GM23338 (cell line): ENCODE measurements around the gene FBXO31. TPM values are rescaled to one million over a fixed set of nuclear protein-coding genes. Genes with fewer than 3 reads are reported as not detected.

Experiments used
- ATAC-seq: fragments of 200-7000 bp; cut with Tn5 transposase; 3 replicates; pipeline ENCODE4 v1.9.1; 2020
- DNase-seq: peaks from one replicate; pipeline ENCODE4 v3.0.0-alpha.2; 2015; ENCODE audit warnings: low spot score
- H2AFZ ChIP-seq: fragments of 200-600 bp; sonication (generic); 2 replicates; pipeline ENCODE4 v1.8.0; 2016; ENCODE audit warnings: antibody characterized with exemption, mild to moderate bottlenecking, moderate library complexity
- H3F3A ChIP-seq: fragments of 200-600 bp; sonication (generic); replicated peaks from 2 replicates; pipeline ENCODE4 v1.8.0; 2017; ENCODE audit warnings: antibody characterized with exemption, mixed run types, low read depth
- H3K27ac ChIP-seq: fragments of 200-600 bp; sonication (generic); 2 replicates; pipeline ENCODE4 v1.6.1; 2016; ENCODE audit warnings: low read depth
- H3K27me3 ChIP-seq: fragments of 200-600 bp; sonication (generic); 2 replicates; pipeline ENCODE4 v1.8.0; 2016; ENCODE audit warnings: mild to moderate bottlenecking, mixed run types, moderate library complexity; ENCODE audit not compliant: insufficient read depth
- H3K36me3 ChIP-seq: fragments of 200-600 bp; sonication (generic); 2 replicates; pipeline ENCODE4 v1.8.0; 2016; ENCODE audit warnings: mild to moderate bottlenecking; ENCODE audit not compliant: insufficient read depth
- H3K4me1 ChIP-seq: fragments of 200-600 bp; sonication (generic); 2 replicates; pipeline ENCODE4 v1.8.0; 2016; ENCODE audit warnings: mild to moderate bottlenecking, moderate library complexity; ENCODE audit not compliant: insufficient read depth
- H3K4me2 ChIP-seq: fragments of 200-600 bp; sonication (generic); 2 replicates; pipeline ENCODE4 v1.7.1; 2017; ENCODE audit warnings: mixed run types
- H3K4me3 ChIP-seq: fragments of 200-600 bp; sonication (generic); 2 replicates; pipeline ENCODE4 v1.6.1; 2016; ENCODE audit warnings: mixed run types
- H3K79me2 ChIP-seq: fragments of 200-600 bp; sonication (generic); replicated peaks from 2 replicates; pipeline ENCODE4 v1.8.0; 2017; ENCODE audit warnings: mild to moderate bottlenecking; ENCODE audit not compliant: insufficient read depth
- H3K9me2 ChIP-seq: fragments of 200-600 bp; sonication (generic); 2 replicates; pipeline ENCODE4 v1.8.0; 2017; ENCODE audit not compliant: insufficient read depth
- H4K20me1 ChIP-seq: fragments of 200-600 bp; sonication (generic); replicated peaks from 2 replicates; pipeline ENCODE4 v1.8.0; 2017; ENCODE audit warnings: mild to moderate bottlenecking; ENCODE audit not compliant: insufficient read depth
- H3K27ac Mint-ChIP-seq: 2 replicates; pipeline ENCODE4 v1.8.0; 2020; ENCODE audit warnings: inconsistent platforms, mild to moderate bottlenecking, moderate library complexity, mixed read lengths
- H3K27me3 Mint-ChIP-seq: 3 replicates; pipeline ENCODE4 v1.8.0; 2022; ENCODE audit warnings: low read depth, mild to moderate bottlenecking, moderate library complexity, mixed read lengths, inconsistent platforms; ENCODE audit not compliant: insufficient read depth, poor library complexity
- H3K36me3 Mint-ChIP-seq: 3 replicates; pipeline ENCODE4 v1.8.0; 2021; ENCODE audit warnings: low read depth, mild to moderate bottlenecking, inconsistent platforms, moderate library complexity, mixed read lengths
- H3K4me1 Mint-ChIP-seq: 3 replicates; pipeline ENCODE4 v1.8.0; 2020; ENCODE audit warnings: mild to moderate bottlenecking, inconsistent platforms, mixed read lengths
- H3K4me3 Mint-ChIP-seq: 3 replicates; pipeline ENCODE4 v1.8.0; 2021; ENCODE audit warnings: moderate library complexity, mild to moderate bottlenecking, inconsistent platforms, mixed read lengths
- H3K9me3 Mint-ChIP-seq: 3 replicates; pipeline ENCODE4 v1.8.0; 2020; ENCODE audit warnings: moderate library complexity, mild to moderate bottlenecking, inconsistent platforms, mixed read lengths
- CTCF ChIP-seq, 2 experiments: fragments of 200-600 bp in 1 of 2; sonication (generic) in 1 of 2; conservative IDR thresholded peaks; 2 replicates each; pipeline versions ENCODE4 v1.5.1 to v1.6.1; 2016 to 2017; ENCODE audit warnings: antibody characterized with exemption in 2 of 2, low read depth in 2 of 2, mild to moderate bottlenecking in 2 of 2, moderate library complexity in 1 of 2
- EZH2 ChIP-seq: fragments of 200-600 bp; sonication (generic); IDR thresholded peaks from one replicate; pipeline ENCODE4 v1.8.0; 2017; ENCODE audit warnings: antibody characterized with exemption, mild to moderate bottlenecking, low read depth; ENCODE audit not compliant: unreplicated experiment
- EZH2phosphoT487 ChIP-seq: fragments of 200-600 bp; sonication (generic); IDR thresholded peaks from one replicate; pipeline ENCODE4 v1.8.1; 2018; ENCODE audit warnings: antibody characterized with exemption; ENCODE audit not compliant: unreplicated experiment
- POLR2AphosphoS5 ChIP-seq: IDR thresholded peaks from 2 replicates; pipeline ENCODE4 v1.6.1; 2016; ENCODE audit warnings: antibody characterized with exemption, low read depth
- ZNF462 ChIP-seq: fragments of 250-450 bp; sonication (Bioruptor Pico); IDR thresholded peaks from 2 replicates; pipeline ENCODE4 v1.5.0; 2020; ENCODE audit warnings: mild to moderate bottlenecking, moderate library complexity
- polyA plus RNA-seq: library from polyadenylated mRNA; unstranded; fragments of >200 nt; fragmentation: Nextera tagmentation; extraction: Ambion mirVana; gene quantifications from 2 replicates; pipeline ENCODE4 v1.2.1, GENCODE V29; 2016
- total RNA-seq: library from RNA; depleted of rRNA; stranded (reverse); fragments of >200 nt; shearing (Covaris generic); gene quantifications from 2 replicates; pipeline ENCODE4 v1.2.3, GENCODE V29; 2014

FBXO31 gene
- total and polyA plus RNA-seq, 2 experiments from 2014 or later = 7.0 to 23.8 TPM

GRCh38 chr16:87298857-87299465 lies 84.6 kb downstream of the FBXO31 start (continued):
- TF ChIP-seq POLR2AphosphoS5 (no peak), EZH2 (no peak), EZH2phosphoT487 (no peak)

GRCh38 chr16:87297918-87298631 lies 85.5 kb downstream of the FBXO31 start:
- Mint-ChIP-seq H3K4me1 (peaks cover 3% of the 10 kb centered on the region; the same call in 1 of the 3 replicates), H3K27me3 (peaks cover 11% of the 10 kb centered on the region), H3K27ac (no peak overlapping the region), H3K36me3 (no peaks in the 10 kb centered on the region; the same call in 2 of the 3 replicates), H3K9me3 (no peaks in the 10 kb centered on the region), H3K4me3 (no peak overlapping the region)
- H3K36me3 ChIP-seq = no peaks in the 10 kb centered on the region
- no peaks in the 10 kb centered on the region for H3K4me1 ChIP-seq
- H2AFZ ChIP-seq = no peak overlapping the region
- H3K9me2 ChIP-seq = no peaks in the 10 kb centered on the region
- no peak overlapping the region for H3K4me2 ChIP-seq
- peak; percentile 92 for DNase-seq
- no peaks in the 10 kb centered on the region for H4K20me1 ChIP-seq
- peak; percentile 92 for ATAC-seq
- H3K4me3 ChIP-seq = no peak overlapping the region
- TF ChIP-seq CTCF (conservative IDR thresholded peaks at IDR 0.05; ENCODE audit: low read depth in 2 of 2) = peak; percentile 62 to 82
- TF ChIP-seq ZNF462 (CRISPR knock-in tag) = no peak
- no peaks in the 10 kb centered on the region for H3K27me3 ChIP-seq
- no peaks in the 10 kb centered on the region for H3F3A ChIP-seq
- no peaks in the 10 kb centered on the region for H3K79me2 ChIP-seq
- no peak overlapping the region for H3K27ac ChIP-seq
